VCaP (cell line): ENCODE data around the gene TMPRSS15.

Experiments
- H3K27ac ChIP-seq: fragments of 450-650 bp; 2 replicates; pipeline ENCODE4 v1.5.1; 2017
- CTCF ChIP-seq: fragments of 450-650 bp; conservative IDR thresholded peaks from 2 replicates; pipeline ENCODE4 v1.5.1; 2017; ENCODE audit warnings: mild to moderate bottlenecking, moderate library complexity

TMPRSS15 gene

GRCh38 chr21:18403735-18404450 lies at the start of gene TMPRSS15:
Gene TMPRSS15, minus strand, starts transcription at chr21:18403785. Its CDS starts 163 bp downstream, at chr21:18403622.
- H3K27ac ChIP-seq, result no peak within 1 kb of the TSS
- no peak for TF ChIP-seq CTCF

DNA sequence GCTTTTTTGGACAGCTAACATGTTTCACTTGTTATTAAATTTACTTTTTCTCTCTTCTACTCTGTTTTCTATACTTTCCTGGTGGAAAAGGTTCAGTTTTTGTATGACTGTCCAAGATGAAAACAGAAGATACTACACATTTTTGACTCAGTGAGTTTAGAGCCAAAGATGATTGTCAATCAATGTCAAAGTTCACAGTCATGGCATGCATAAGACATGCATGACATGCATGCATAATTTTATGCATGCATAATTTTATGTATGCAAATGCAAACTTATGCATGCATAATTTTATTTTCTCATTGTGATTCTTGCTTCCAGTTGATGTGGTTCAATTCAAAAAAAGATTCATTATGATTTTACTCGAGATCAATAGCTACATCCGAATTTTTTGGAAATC lies 48.1 kb upstream of the TMPRSS15 start:
- H3K27ac ChIP-seq, result no peak overlapping the region
- TF ChIP-seq CTCF, result no peak

- H3K27ac ChIP-seq, result no peak overlapping the region
- no peak for TF ChIP-seq CTCF
Measured at GRCh38 chr21:18449605-18450550, 46.3 kb upstream of the TMPRSS15 start.

DNA sequence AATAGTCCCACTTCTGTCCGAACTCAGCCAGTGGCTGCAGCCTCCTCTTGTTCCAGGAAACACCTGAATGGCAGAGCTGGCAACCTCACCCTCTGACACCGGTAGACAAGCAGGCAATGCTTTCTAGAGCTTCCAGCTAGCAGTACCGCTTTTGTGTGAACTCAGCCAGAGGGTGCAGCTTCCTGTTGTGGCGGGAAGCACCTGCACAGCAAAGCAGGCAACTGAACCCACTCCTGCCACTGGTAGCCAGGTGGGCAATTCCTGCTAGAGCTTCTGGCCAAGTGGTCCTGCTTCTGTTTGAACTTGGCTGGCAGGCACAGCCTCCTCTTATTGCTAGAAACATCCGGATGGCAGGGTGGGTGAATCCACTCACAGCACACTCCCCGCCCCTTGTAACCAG lies 40.1 kb upstream of the TMPRSS15 start:
- no peak overlapping the region for H3K27ac ChIP-seq

GRCh38 chr21:18443085-18443484 lies 39.5 kb upstream of the TMPRSS15 start:
- no peak overlapping the region for H3K27ac ChIP-seq
- no peak for TF ChIP-seq CTCF

More for the DNA sequence above, 40.1 kb upstream of the TMPRSS15 start:
- no peak for TF ChIP-seq CTCF

- TF ChIP-seq CTCF, result no peak
- H3K27ac ChIP-seq, result no peak overlapping the region
Measured at GRCh38 chr21:18430341-18430740, 26.8 kb upstream of the TMPRSS15 start.

GRCh38 chr21:18424276-18424675 lies 20.7 kb upstream of the TMPRSS15 start:
- no peak for TF ChIP-seq CTCF
- no peak overlapping the region for H3K27ac ChIP-seq
